Common myeloid progenitor, CD34-positive (primary cell): Measurements from ENCODE around the gene OXCT1.

Source experiments
- CTCF ChIA-PET: fragments of 350-600 bp; sonication (Branson Sonifier 250); formaldehyde crosslinking; loops from one replicate; lab custom pipeline; 2021; ENCODE audit warnings: antibody characterized with exemption; lab: Charles Lee
- POLR2A ChIA-PET: fragments of 350-600 bp; sonication (Branson Sonifier 250); formaldehyde crosslinking; loops from one replicate; lab custom pipeline; 2021; ENCODE audit warnings: antibody characterized with exemption; lab: Charles Lee
- DNase-seq, 3 donors: peaks; one replicate each; pipeline versions ENCODE4 v3.0.0 to v3.0.0-alpha.2; 2013
- H3K27ac ChIP-seq, 2 experiments: 1 replicate in 1 of 2; 2 replicates in 1 of 2; pipeline ENCODE4 v1.7.0; 2013; ENCODE audit warnings: inconsistent platforms in 2 of 2, low read length in 2 of 2, mild to moderate bottlenecking in 2 of 2, low read depth in 1 of 2, moderate library complexity in 1 of 2; ENCODE audit not compliant: severe bottlenecking in 2 of 2, insufficient read depth in 1 of 2, poor library complexity in 1 of 2
- H3K27me3 ChIP-seq, 5 experiments: replicated peaks in 2 of 5; 1 replicate in 3 of 5; 2 replicates in 2 of 5; pipeline versions ENCODE4 v1.6.1 to v1.7.0; 2013; ENCODE audit warnings: low read length in 4 of 5, mild to moderate bottlenecking in 2 of 5, moderate library complexity in 2 of 5, inconsistent platforms in 1 of 5; ENCODE audit not compliant: insufficient read depth in 5 of 5, control insufficient read depth in 4 of 5
- H3K36me3 ChIP-seq, 4 experiments: 1 replicate in 2 of 4; 2 replicates in 2 of 4; pipeline versions ENCODE4 v1.6.1 to v1.7.0; 2013; ENCODE audit warnings: low read length in 3 of 4, control low read depth in 1 of 4, mild to moderate bottlenecking in 1 of 4; ENCODE audit not compliant: control insufficient read depth in 4 of 4, insufficient read depth in 4 of 4
- H3K4me1 ChIP-seq, 4 experiments: 1 replicate in 3 of 4; 2 replicates in 1 of 4; pipeline versions ENCODE4 v1.6.1 to v1.7.1; 2013; ENCODE audit warnings: low read length in 3 of 4, mild to moderate bottlenecking in 3 of 4, control low read depth in 1 of 4, inconsistent platforms in 1 of 4, moderate library complexity in 1 of 4; ENCODE audit not compliant: control insufficient read depth in 4 of 4, insufficient read depth in 4 of 4; ENCODE audit errors: control extremely low read depth in 1 of 4
- H3K4me3 ChIP-seq, 7 experiments: 1 replicate in 4 of 7; 2 replicates in 3 of 7; pipeline versions ENCODE4 v1.5.1 to v1.7.0; 2013; ENCODE audit warnings: mild to moderate bottlenecking in 7 of 7, low read length in 6 of 7, moderate library complexity in 6 of 7, inconsistent platforms in 2 of 7, low read depth in 2 of 7, control low read depth in 1 of 7; ENCODE audit not compliant: insufficient read depth in 4 of 7, control insufficient read depth in 1 of 7; ENCODE audit errors: extremely low read depth in 1 of 7
- H3K9me3 ChIP-seq, 5 experiments: 1 replicate in 4 of 5; 2 replicates in 1 of 5; pipeline versions ENCODE4 v1.6.1 to v1.7.1; 2013; ENCODE audit warnings: low read length in 4 of 5, mild to moderate bottlenecking in 2 of 5, inconsistent platforms in 1 of 5, low read depth in 1 of 5, moderate library complexity in 1 of 5; ENCODE audit not compliant: control insufficient read depth in 4 of 5, insufficient read depth in 2 of 5; ENCODE audit errors: control extremely low read depth in 1 of 5
- WGBS: methylation state at CpG from one replicate; pipeline ENCODE4 v1.1.5; 2013; ENCODE audit not compliant: insufficient coverage; 5-methylcytosine and 5-hydroxymethylcytosine counted together

The OXCT1 gene

DNA sequence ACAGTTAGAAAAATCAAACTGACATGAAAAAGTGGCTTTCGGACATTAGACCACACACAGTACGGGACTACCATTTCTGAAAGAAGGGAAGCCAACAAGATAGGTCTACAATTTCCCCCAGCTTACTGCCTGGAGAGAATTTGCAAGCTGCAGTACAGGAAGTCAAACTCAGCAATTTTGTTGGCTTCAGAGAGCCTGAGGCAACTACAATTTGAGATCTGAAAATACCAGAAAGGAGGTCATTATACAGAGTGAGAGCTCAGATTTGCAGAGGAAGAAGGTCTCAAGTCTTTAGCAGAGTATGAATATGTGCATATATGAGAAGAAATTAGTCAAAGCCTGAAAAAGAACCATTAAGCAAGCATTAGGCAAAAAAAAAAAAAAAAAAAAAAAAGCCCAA lies 83.0 kb downstream of the OXCT1 start:
- no peaks in the 10 kb centered on the region for H3K27me3 ChIP-seq
- H3K9me3 ChIP-seq: no peaks in the 10 kb centered on the region
- H3K4me3 ChIP-seq: no peak overlapping the region
- H3K27ac ChIP-seq: no peak overlapping the region
- no peak for DNase-seq
- ChIA-PET CTCF (interaction anchor here (1.3 kb wide), 1 partner anchor 16 kb away, joined by 4 read pairs; no protein-coding TSS in a partner anchor), POLR2A (no interaction called here)
- H3K4me1 ChIP-seq: no peaks in the 10 kb centered on the region
- WGBS: 100% methylated on average over 1 of the region's 2 CpGs
- peaks cover 0 to 10% (median 3%) of the 10 kb centered on the region in 4 experiments for H3K36me3 ChIP-seq

DNA sequence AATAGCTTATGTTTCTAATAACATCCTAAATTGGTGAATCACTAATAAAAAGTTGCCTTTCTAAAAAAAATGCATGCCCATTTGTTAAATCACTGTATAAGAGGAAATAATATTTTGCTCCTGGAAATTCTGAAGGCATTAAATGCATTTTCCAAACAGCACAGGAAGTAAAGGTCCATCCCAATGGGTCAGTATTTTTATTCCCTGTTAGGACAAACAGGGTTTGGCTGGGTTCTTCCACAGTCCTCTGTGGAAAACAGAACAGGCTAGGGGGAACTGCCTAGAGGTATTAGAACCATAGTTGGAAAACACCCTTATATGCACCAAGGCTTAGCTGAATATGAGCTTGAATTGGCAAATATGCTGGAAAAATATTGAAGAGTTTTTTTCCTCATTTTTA lies 85.2 kb downstream of the OXCT1 start:
- no peaks in the 10 kb centered on the region for H3K9me3 ChIP-seq
- peaks cover 0 to 7% (median 2%) of the 10 kb centered on the region in 4 experiments for H3K36me3 ChIP-seq
- H3K4me3 ChIP-seq: no peak overlapping the region
- H3K27ac ChIP-seq: no peak overlapping the region
- no peaks in the 10 kb centered on the region for H3K27me3 ChIP-seq
- H3K4me1 ChIP-seq: no peaks in the 10 kb centered on the region
- ChIA-PET POLR2A (no interaction called here), CTCF (no interaction called here)
- no peak for DNase-seq

DNA sequence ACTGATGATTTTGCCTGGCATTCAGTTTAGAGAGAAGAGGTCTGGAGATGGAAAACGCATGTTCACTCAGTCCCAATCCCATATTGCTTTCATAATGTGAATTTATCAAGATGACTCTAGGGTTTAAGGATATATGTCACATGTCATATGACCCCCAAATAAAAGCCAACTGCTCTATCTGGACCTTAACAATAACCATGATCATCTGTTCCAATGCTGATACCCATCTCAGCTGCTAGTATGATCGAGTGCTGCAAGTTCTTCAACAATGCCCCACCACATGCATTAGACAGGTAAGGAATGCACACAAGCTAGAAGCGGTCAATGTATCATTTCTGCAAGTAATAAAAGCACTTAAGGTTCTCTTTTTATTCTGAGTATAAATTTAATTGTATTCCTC lies 91.8 kb downstream of the OXCT1 start:
- Histone ChIP-seq H3K4me1 (no peaks in the 10 kb centered on the region), H3K4me3 (no peak overlapping the region), H3K27ac (no peak overlapping the region), H3K36me3 (peaks cover 0 to 7% (median 2%) of the 10 kb centered on the region in 4 experiments), H3K9me3 (no peaks in the 10 kb centered on the region), H3K27me3 (no peaks in the 10 kb centered on the region)
- ChIA-PET POLR2A (no interaction called here), CTCF (interaction anchor here (1.8 kb wide), 1 partner anchor 9 kb away, joined by 4 read pairs; no protein-coding TSS in a partner anchor)
- no peak for DNase-seq
- WGBS: 100% methylated on average over 1 of the region's 3 CpGs

DNA sequence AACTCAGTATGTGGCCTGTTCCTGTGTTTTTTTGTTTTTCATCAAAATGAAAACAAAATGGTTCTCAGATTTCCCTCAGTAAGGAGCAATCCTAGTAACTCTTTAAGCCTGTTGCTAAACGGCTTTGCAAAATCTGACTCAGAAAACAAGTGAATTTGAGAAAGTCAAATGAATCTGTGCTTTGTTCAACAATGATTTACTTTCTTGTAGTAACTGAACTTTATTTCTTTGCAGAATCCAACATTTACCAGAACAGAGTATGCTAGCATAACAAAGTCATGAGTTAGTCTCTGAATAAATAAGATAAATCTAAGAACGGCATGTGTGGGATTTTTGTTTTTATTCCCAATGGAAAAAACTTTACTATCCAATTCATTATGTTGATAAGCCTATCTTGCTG lies 93.8 kb downstream of the OXCT1 start:
- ChIA-PET POLR2A (no interaction called here), CTCF (no interaction called here)
- Histone ChIP-seq H3K4me1 (peaks cover 0 to 7% (median 2%) of the 10 kb centered on the region in 4 experiments), H3K9me3 (no peaks in the 10 kb centered on the region), H3K4me3 (no peak overlapping the region), H3K36me3 (peaks cover 0 to 7% (median under 1%) of the 10 kb centered on the region in 4 experiments), H3K27me3 (no peaks in the 10 kb centered on the region), H3K27ac (no peak overlapping the region)
- no peak for DNase-seq
- WGBS: no CpG with 5 or more reads among the region's 2 CpGs

DNA sequence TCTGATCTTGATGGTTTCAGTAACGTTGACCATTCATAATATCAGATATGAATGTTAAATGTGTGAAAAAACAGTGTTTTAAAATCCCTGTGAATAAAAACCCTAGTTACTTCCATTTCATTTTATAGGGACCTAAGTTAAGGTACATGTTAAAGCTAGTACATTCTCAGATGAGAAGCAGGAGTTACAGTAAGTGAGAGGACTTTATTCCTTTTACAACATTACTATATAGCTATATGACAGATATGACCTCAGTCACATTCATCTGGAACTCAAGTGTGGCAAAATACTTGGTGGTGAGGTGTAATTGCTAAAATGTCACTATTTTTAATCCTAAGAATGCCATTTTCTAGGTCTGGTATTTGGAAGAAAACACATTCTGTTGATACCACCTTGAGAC lies 96.4 kb downstream of the OXCT1 start:
- Histone ChIP-seq H3K27me3 (no peaks in the 10 kb centered on the region), H3K4me3 (no peak overlapping the region), H3K36me3 (peaks cover 0 to 7% (median 0%) of the 10 kb centered on the region in 4 experiments), H3K27ac (no peak overlapping the region), H3K4me1 (peaks cover 0 to 7% (median 2%) of the 10 kb centered on the region in 4 experiments), H3K9me3 (no peaks in the 10 kb centered on the region)
- no peak for DNase-seq
- CTCF ChIA-PET: interaction anchor here (1.5 to 2.2 kb wide), 2 partner anchors 8 to 21 kb away, joined by 3 to 4 read pairs; no protein-coding TSS in a partner anchor
- POLR2A ChIA-PET: no interaction called here
- WGBS: no CpG with 5 or more reads among the region's 1 CpG

DNA sequence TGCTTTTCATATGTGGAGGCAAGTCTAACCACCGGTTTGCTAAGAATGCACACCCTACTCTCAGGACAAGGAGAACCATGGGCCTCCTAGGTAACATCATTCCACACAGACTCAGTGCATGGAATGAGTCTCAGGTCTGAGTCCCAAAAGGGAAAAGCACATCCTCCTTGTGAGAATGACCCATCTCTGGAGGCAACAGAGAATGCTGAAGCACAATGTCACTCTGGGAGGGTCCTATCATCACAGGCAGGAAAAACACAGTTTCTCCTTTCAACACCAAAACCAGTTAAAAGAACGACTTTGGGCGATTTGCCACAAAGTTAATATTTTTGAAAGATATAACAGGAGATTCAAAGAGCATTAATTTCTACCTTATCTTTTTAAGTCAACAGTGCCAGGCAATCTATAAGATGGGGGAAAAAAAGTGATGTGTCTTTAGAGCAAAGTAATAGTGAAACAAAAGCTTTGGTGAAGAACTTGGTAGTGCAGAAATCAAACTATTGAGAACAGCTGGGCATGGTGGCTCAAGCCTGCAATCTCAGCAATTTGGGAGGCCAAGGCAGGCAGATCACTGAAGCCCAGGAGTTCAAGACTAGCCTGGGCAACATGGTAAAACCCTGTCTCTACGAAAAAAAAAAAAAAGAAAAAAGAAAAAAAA lies 97.3 kb downstream of the OXCT1 start:
- Histone ChIP-seq H3K4me1 (peaks cover 0 to 7% (median 2%) of the 10 kb centered on the region in 4 experiments), H3K4me3 (no peak overlapping the region), H3K27ac (no peak overlapping the region), H3K27me3 (no peaks in the 10 kb centered on the region), H3K9me3 (no peaks in the 10 kb centered on the region), H3K36me3 (peaks cover 0 to 7% (median 0%) of the 10 kb centered on the region in 4 experiments)
- ChIA-PET CTCF (no interaction called here), POLR2A (no interaction called here)
- DNase-seq: no peak
- 100% methylated on average over 1 of the region's 4 CpGs for WGBS

DNA sequence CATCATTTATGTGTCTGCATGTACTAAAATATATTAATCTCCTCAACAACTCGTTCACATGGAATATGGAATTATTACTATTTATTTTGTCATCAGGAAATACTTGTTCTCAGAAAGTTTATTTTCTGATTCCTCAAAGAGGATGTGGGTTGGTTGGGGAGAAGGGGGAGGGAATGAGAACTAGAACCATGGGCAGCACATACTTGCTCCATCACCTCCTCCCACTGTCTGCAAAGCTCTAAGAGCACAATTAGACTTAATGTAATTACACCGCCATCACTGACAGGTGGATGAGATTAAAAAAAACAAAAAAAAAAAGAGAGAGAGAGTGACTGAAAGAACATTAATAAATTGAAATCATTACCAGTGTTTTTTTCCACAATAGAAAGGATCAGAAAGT lies 98.2 kb downstream of the OXCT1 start:
- no CpG with 5 or more reads among the region's 2 CpGs for WGBS

More for the DNA sequence above, 98.2 kb downstream of the OXCT1 start:
- H3K4me1 ChIP-seq: peaks cover 0 to 7% (median 2%) of the 10 kb centered on the region in 4 experiments
- H3K9me3 ChIP-seq: no peaks in the 10 kb centered on the region
- ChIA-PET POLR2A (no interaction called here), CTCF (no interaction called here)
- DNase-seq: peak in 2 of 3 donors; percentile 10 to 12
- no peak overlapping the region for H3K27ac ChIP-seq
- H3K36me3 ChIP-seq: peaks cover 0 to 7% (median 0%) of the 10 kb centered on the region in 4 experiments
- H3K27me3 ChIP-seq: no peaks in the 10 kb centered on the region
- H3K4me3 ChIP-seq: no peak overlapping the region
